Measurements from ENCODE around the gene NCK1. TPM values are rescaled to one million over a fixed set of nuclear protein-coding genes. Genes with fewer than 3 reads are reported as not detected.

Gene NCK1
- total and polyA plus RNA-seq, 2 experiments from 2014 or later = 25.1 to 47.7 TPM

GRCh38 chr3:136947477-136947876 lies 85.5 kb downstream of the NCK1 start:
- WGBS (ENCODE audit: low lambda C conversion rate, missing lambda C conversion rate) = 71% methylated on average over 2 of the region's 2 CpGs
- no peaks in the 10 kb centered on the region for H4K20me1 ChIP-seq (ENCODE audit: insufficient read depth, poor library complexity, severe bottlenecking)
- TF ChIP-seq CTCF (IDR thresholded peaks at IDR 0.05; ENCODE audit: poor library complexity) (no peak), EZH2 (IDR thresholded peaks at IDR 0.05; ENCODE audit: borderline replicate concordance) (no peak), EZH2phosphoT487 (IDR thresholded peaks at IDR 0.05; ENCODE audit: low read depth, severe bottlenecking, unreplicated experiment) (no peak)
- DNase-seq (ENCODE audit: low spot score) = no peak
- H3K4me3 ChIP-seq = no peak overlapping the region
- no peak overlapping the region for H3K27ac ChIP-seq
- peaks cover 5% of the 10 kb centered on the region for H3K4me1 ChIP-seq (ENCODE audit: insufficient read depth)
- H3K9me3 ChIP-seq (ENCODE audit: low read depth) = no peaks in the 10 kb centered on the region
- H3K9me2 ChIP-seq (replicated peaks; ENCODE audit: insufficient read depth) = no peaks in the 10 kb centered on the region
- no peaks in the 10 kb centered on the region for H3K36me3 ChIP-seq (replicated peaks; ENCODE audit: insufficient read depth, low read depth)
- no peak overlapping the region for H2AFZ ChIP-seq
- H3K4me2 ChIP-seq = no peak overlapping the region
- no peaks in the 10 kb centered on the region for H3K27me3 ChIP-seq
- H3K79me2 ChIP-seq = peaks cover 6% of the 10 kb centered on the region

- H3K9me3 ChIP-seq (ENCODE audit: low read depth) = no peaks in the 10 kb centered on the region
- no peak overlapping the region for H3K4me2 ChIP-seq
- no peaks in the 10 kb centered on the region for H3K79me2 ChIP-seq
- H2AFZ ChIP-seq = no peak overlapping the region
- H3K4me3 ChIP-seq = no peak overlapping the region
- no peaks in the 10 kb centered on the region for H3K9me2 ChIP-seq (replicated peaks; ENCODE audit: insufficient read depth)
- peaks cover 5% of the 10 kb centered on the region for H3K4me1 ChIP-seq (ENCODE audit: insufficient read depth)
- no peak for DNase-seq (ENCODE audit: low spot score)
- H3K27me3 ChIP-seq = no peaks in the 10 kb centered on the region
- no peaks in the 10 kb centered on the region for H3K36me3 ChIP-seq (replicated peaks; ENCODE audit: insufficient read depth, low read depth)
- no peaks in the 10 kb centered on the region for H4K20me1 ChIP-seq (ENCODE audit: insufficient read depth, poor library complexity, severe bottlenecking)
- H3K27ac ChIP-seq = no peak overlapping the region
- TF ChIP-seq CTCF (IDR thresholded peaks at IDR 0.05; ENCODE audit: poor library complexity) (no peak), EZH2phosphoT487 (IDR thresholded peaks at IDR 0.05; ENCODE audit: low read depth, severe bottlenecking, unreplicated experiment) (no peak), EZH2 (IDR thresholded peaks at IDR 0.05; ENCODE audit: borderline replicate concordance) (no peak)
These were observed 87.1 kb downstream of the NCK1 start for GRCh38 chr3:136949146-136949545.

- TF ChIP-seq EZH2phosphoT487 (IDR thresholded peaks at IDR 0.05; ENCODE audit: low read depth, severe bottlenecking, unreplicated experiment) = no peak
- peak; percentile 7 for TF ChIP-seq CTCF (IDR thresholded peaks at IDR 0.05; ENCODE audit: poor library complexity)
- no peak for TF ChIP-seq EZH2 (IDR thresholded peaks at IDR 0.05; ENCODE audit: borderline replicate concordance)
- H3K79me2 ChIP-seq = no peaks in the 10 kb centered on the region
- 98% methylated on average over 2 of the region's 2 CpGs for WGBS (ENCODE audit: low lambda C conversion rate, missing lambda C conversion rate)
These were observed 87.7 kb downstream of the NCK1 start for GRCh38 chr3:136949708-136950107.

GRCh38 chr3:136950623-136951022 lies 88.6 kb downstream of the NCK1 start:
- 95% methylated on average over 1 of the region's 1 CpG for WGBS (ENCODE audit: low lambda C conversion rate, missing lambda C conversion rate)
- TF ChIP-seq EZH2 (IDR thresholded peaks at IDR 0.05; ENCODE audit: borderline replicate concordance) (no peak), EZH2phosphoT487 (IDR thresholded peaks at IDR 0.05; ENCODE audit: low read depth, severe bottlenecking, unreplicated experiment) (no peak), CTCF (IDR thresholded peaks at IDR 0.05; ENCODE audit: poor library complexity) (no peak)
- Histone ChIP-seq H3K27me3 (no peaks in the 10 kb centered on the region), H3K9me2 (replicated peaks; ENCODE audit: insufficient read depth) (no peaks in the 10 kb centered on the region), H2AFZ (no peak overlapping the region), H3K4me1 (ENCODE audit: insufficient read depth) (peaks cover 15% of the 10 kb centered on the region), H4K20me1 (ENCODE audit: insufficient read depth, poor library complexity, severe bottlenecking) (no peaks in the 10 kb centered on the region), H3K4me3 (no peak overlapping the region), H3K36me3 (replicated peaks; ENCODE audit: insufficient read depth, low read depth) (no peaks in the 10 kb centered on the region), H3K27ac (no peak overlapping the region), H3K9me3 (ENCODE audit: low read depth) (no peaks in the 10 kb centered on the region), H3K4me2 (no peak overlapping the region), H3K79me2 (no peaks in the 10 kb centered on the region)
- DNase-seq (ENCODE audit: low spot score) = no peak

More at GRCh38 chr3:136949708-136950107, 87.7 kb downstream of the NCK1 start:
- no peak overlapping the region for H3K4me2 ChIP-seq
- H3K36me3 ChIP-seq (replicated peaks; ENCODE audit: insufficient read depth, low read depth) = no peaks in the 10 kb centered on the region
- no peak overlapping the region for H2AFZ ChIP-seq
- H3K9me2 ChIP-seq (replicated peaks; ENCODE audit: insufficient read depth) = no peaks in the 10 kb centered on the region
- H3K9me3 ChIP-seq (ENCODE audit: low read depth) = no peaks in the 10 kb centered on the region
- no peak overlapping the region for H3K4me3 ChIP-seq
- DNase-seq (ENCODE audit: low spot score) = no peak
- no peaks in the 10 kb centered on the region for H4K20me1 ChIP-seq (ENCODE audit: insufficient read depth, poor library complexity, severe bottlenecking)
- H3K4me1 ChIP-seq (ENCODE audit: insufficient read depth) = peaks cover 6% of the 10 kb centered on the region
- H3K27me3 ChIP-seq = no peaks in the 10 kb centered on the region
- no peak overlapping the region for H3K27ac ChIP-seq

Measured in hepatocyte (in vitro differentiated cells).